Chondrocyte (in vitro differentiated cells): ENCODE measurements around the gene SH3RF2. TPM values are rescaled to one million over a fixed set of nuclear protein-coding genes. Genes with fewer than 3 reads are reported as not detected.

Experiments used
- DNase-seq: peaks from one replicate; pipeline ENCODE4 v3.0.0; 2021; ENCODE audit warnings: mixed read lengths, low spot score
- H3K27ac Mint-ChIP-seq: one replicate; pipeline ENCODE4 v1.8.0; 2021; ENCODE audit warnings: mild to moderate bottlenecking, moderate library complexity, mixed read lengths; ENCODE audit not compliant: unreplicated experiment
- H3K27me3 Mint-ChIP-seq: 2 replicates; pipeline ENCODE4 v1.8.0; 2021; ENCODE audit warnings: low read depth, mixed read lengths
- H3K36me3 Mint-ChIP-seq: 2 replicates; pipeline ENCODE4 v1.8.0; 2021; ENCODE audit warnings: low read depth, mixed read lengths
- H3K4me1 Mint-ChIP-seq: 2 replicates; pipeline ENCODE4 v1.8.0; 2021; ENCODE audit warnings: low read depth, mild to moderate bottlenecking, mixed read lengths
- H3K4me3 Mint-ChIP-seq: one replicate; pipeline ENCODE4 v1.8.0; 2021; ENCODE audit warnings: mild to moderate bottlenecking, moderate library complexity, mixed read lengths; ENCODE audit not compliant: unreplicated experiment
- H3K9me3 Mint-ChIP-seq: 2 replicates; pipeline ENCODE4 v1.8.0; 2021; ENCODE audit warnings: low read depth, mixed read lengths
- total RNA-seq: library from RNA; stranded (reverse); gene quantifications from 3 replicates; pipeline ENCODE4 v1.2.1, GENCODE V29; 2021
- TF ChIP-seq, protein P1 (sequence below): fragments of 200-600 bp; sonication (generic); IDR thresholded peaks from 2 replicates; pipeline ENCODE4 v1.5.0; 2021; ENCODE audit warnings: antibody characterized with exemption, mild to moderate bottlenecking, moderate library complexity

The SH3RF2 gene
- total RNA-seq, 1 donor from 2014 or later, result 0.42 TPM

DNA sequence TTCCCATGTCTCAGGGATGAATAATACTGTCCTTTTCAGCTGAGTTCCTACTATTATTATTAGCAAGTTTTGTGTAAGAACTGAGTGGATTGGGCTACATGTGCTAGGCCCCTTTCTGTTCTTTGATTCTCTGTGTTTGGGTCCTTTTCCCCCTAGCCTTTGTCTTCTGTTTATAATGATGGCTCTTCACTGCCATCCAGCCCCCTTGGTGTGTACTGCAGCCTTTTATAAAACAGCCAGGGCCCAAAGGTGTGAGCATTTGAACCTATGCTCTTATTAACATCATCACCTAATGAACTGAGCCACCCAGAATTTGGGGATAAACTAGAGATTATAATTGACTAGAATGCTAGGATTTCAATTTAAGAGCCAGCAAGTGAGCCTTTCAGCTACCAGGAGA lies 116.4 kb downstream of the SH3RF2 start:
- peaks cover 6% of the 10 kb centered on the region for H3K4me1 Mint-ChIP-seq
- H3K27me3 Mint-ChIP-seq, result no peaks in the 10 kb centered on the region
- H3K36me3 Mint-ChIP-seq, result no peaks in the 10 kb centered on the region
- no peak overlapping the region for H3K4me3 Mint-ChIP-seq
- no peaks in the 10 kb centered on the region for H3K9me3 Mint-ChIP-seq
- no peak for DNase-seq
- H3K27ac Mint-ChIP-seq, result no peak overlapping the region
- TF ChIP-seq, protein P1, sequence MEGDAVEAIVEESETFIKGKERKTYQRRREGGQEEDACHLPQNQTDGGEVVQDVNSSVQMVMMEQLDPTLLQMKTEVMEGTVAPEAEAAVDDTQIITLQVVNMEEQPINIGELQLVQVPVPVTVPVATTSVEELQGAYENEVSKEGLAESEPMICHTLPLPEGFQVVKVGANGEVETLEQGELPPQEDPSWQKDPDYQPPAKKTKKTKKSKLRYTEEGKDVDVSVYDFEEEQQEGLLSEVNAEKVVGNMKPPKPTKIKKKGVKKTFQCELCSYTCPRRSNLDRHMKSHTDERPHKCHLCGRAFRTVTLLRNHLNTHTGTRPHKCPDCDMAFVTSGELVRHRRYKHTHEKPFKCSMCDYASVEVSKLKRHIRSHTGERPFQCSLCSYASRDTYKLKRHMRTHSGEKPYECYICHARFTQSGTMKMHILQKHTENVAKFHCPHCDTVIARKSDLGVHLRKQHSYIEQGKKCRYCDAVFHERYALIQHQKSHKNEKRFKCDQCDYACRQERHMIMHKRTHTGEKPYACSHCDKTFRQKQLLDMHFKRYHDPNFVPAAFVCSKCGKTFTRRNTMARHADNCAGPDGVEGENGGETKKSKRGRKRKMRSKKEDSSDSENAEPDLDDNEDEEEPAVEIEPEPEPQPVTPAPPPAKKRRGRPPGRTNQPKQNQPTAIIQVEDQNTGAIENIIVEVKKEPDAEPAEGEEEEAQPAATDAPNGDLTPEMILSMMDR, result peak; percentile 51

GRCh38 chr5:146055432-146055831 lies 119.1 kb downstream of the SH3RF2 start:
- no peaks in the 10 kb centered on the region for H3K9me3 Mint-ChIP-seq
- no peaks in the 10 kb centered on the region for H3K27me3 Mint-ChIP-seq
- no peak overlapping the region for H3K27ac Mint-ChIP-seq
- DNase-seq, result no peak
- TF ChIP-seq, protein P1, result no peak
- H3K4me3 Mint-ChIP-seq, result no peak overlapping the region
- peaks cover 4% of the 10 kb centered on the region for H3K4me1 Mint-ChIP-seq
- H3K36me3 Mint-ChIP-seq, result no peaks in the 10 kb centered on the region

- Mint-ChIP-seq H3K9me3 (no peaks in the 10 kb centered on the region), H3K27me3 (no peaks in the 10 kb centered on the region), H3K4me3 (no peak overlapping the region), H3K4me1 (peaks cover 4% of the 10 kb centered on the region), H3K36me3 (no peaks in the 10 kb centered on the region), H3K27ac (no peak overlapping the region)
- TF ChIP-seq, protein P1, result no peak
- no peak for DNase-seq
These were observed 123.3 kb downstream of the SH3RF2 start for GRCh38 chr5:146059460-146060220.

- no peak for DNase-seq
- Mint-ChIP-seq H3K27ac (no peak overlapping the region), H3K4me3 (no peak overlapping the region), H3K27me3 (no peaks in the 10 kb centered on the region), H3K9me3 (no peaks in the 10 kb centered on the region), H3K36me3 (no peaks in the 10 kb centered on the region), H3K4me1 (peaks cover 4% of the 10 kb centered on the region)
- TF ChIP-seq, protein P1, result no peak
These were observed 123.8 kb downstream of the SH3RF2 start for GRCh38 chr5:146060221-146060585.

GRCh38 chr5:146066968-146067367 lies 130.6 kb downstream of the SH3RF2 start:
- H3K27ac Mint-ChIP-seq, result no peak overlapping the region
- no peak overlapping the region for H3K4me3 Mint-ChIP-seq
- no peaks in the 10 kb centered on the region for H3K27me3 Mint-ChIP-seq
- H3K4me1 Mint-ChIP-seq, result peaks cover 12% of the 10 kb centered on the region
- no peak for DNase-seq
- no peaks in the 10 kb centered on the region for H3K9me3 Mint-ChIP-seq
- H3K36me3 Mint-ChIP-seq, result no peaks in the 10 kb centered on the region
- TF ChIP-seq, protein P1, result no peak
